Subcutaneous abdominal adipose tissue (tissue), 5 donors: ENCODE data around the gene GGCT.
"Not testable (repeated sequence)": the region's sequence is repeated elsewhere in the genome, so short reads cannot be mapped to it uniquely, and the experiment has no call there.

Experiments used
- H3K27ac ChIP-seq: one replicate; pipeline ENCODE4 v1.7.0; 2013; ENCODE audit warnings: low read depth, mild to moderate bottlenecking, inconsistent platforms, low read length, moderate library complexity
- H3K27me3 ChIP-seq, 5 donors: one replicate each; pipeline ENCODE4 v1.7.0; 2013; ENCODE audit warnings: low read length in 5 of 5, inconsistent platforms in 1 of 5; ENCODE audit not compliant: control insufficient read depth in 5 of 5, insufficient read depth in 4 of 5
- H3K36me3 ChIP-seq, 5 donors: one replicate each; pipeline ENCODE4 v1.7.0; 2013; ENCODE audit warnings: low read length in 5 of 5; ENCODE audit not compliant: control insufficient read depth in 5 of 5, insufficient read depth in 5 of 5
- H3K4me1 ChIP-seq, 5 donors: one replicate each; pipeline ENCODE4 v1.7.0; 2013; ENCODE audit warnings: low read length in 5 of 5, mild to moderate bottlenecking in 3 of 5, moderate library complexity in 1 of 5; ENCODE audit not compliant: control insufficient read depth in 5 of 5, insufficient read depth in 5 of 5
- H3K4me3 ChIP-seq, 5 donors: one replicate each; pipeline ENCODE4 v1.7.0; 2013; ENCODE audit warnings: low read length in 5 of 5, low read depth in 1 of 5
- H3K9ac ChIP-seq, 5 donors: one replicate each; pipeline ENCODE4 v1.7.0; 2013; ENCODE audit warnings: low read length in 5 of 5, mild to moderate bottlenecking in 4 of 5, moderate library complexity in 3 of 5
- H3K9me3 ChIP-seq, 5 donors: one replicate each; pipeline ENCODE4 v1.7.0; 2013; ENCODE audit warnings: low read length in 5 of 5; ENCODE audit not compliant: control insufficient read depth in 5 of 5
- donor health status: healthy.
- donor health status: healthy.
- donor health status: healthy.
- donor health status: healthy.
- donor health status: healthy.

GGCT gene

DNA sequence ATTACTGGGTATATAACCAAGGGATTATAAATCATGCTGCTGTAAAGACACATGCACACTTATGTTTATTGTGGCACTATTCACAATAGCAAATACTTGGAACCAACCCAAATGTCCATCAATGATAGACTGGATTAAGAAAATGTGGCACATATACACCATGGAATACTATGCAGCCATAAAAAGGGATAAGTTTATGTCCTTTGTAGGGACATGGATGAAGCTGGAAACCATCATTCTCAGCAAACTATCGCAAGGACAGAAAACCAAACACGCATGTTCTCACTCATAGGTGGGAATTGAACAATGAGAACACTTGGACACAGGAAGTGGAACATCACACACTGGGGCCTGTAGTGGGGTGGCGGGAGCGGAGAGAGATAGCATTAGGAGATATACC is 38.5 kb upstream of the GGCT start:
- peaks cover 3 to 22% (median 3%) of the 10 kb centered on the region in 5 donors for H3K36me3 ChIP-seq
- H3K4me3 ChIP-seq, H3K27me3 ChIP-seq, H3K27ac ChIP-seq, H3K4me1 ChIP-seq, H3K9me3 ChIP-seq, H3K9ac ChIP-seq: not testable (repeated sequence)

DNA sequence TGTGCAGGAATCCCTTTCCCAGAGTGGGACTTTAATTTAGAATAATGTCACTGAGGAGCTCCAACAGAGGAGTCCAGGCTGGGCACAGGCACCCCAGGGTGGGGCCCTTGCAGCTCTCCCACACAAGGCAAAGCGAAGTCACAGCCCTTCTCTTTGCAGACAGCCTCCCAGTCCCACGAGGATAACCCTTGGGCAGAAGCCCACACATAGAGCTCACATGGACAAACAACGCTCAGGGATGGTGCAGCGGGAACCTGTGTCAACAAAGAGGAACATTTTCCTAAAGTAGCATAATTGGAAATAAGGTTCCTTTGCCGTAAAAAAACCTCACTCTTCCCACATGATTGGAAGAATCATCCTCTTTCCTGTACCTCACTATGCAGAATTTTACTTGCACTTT is 29.3 kb upstream of the GGCT start:
- Histone ChIP-seq H3K27me3 (no peaks in the 10 kb centered on the region), H3K4me1 (peaks cover 0 to 9% (median 6%) of the 10 kb centered on the region in 5 donors), H3K36me3 (peaks cover 0 to 8% (median 4%) of the 10 kb centered on the region in 5 donors), H3K9ac (no peak overlapping the region), H3K4me3 (no peak overlapping the region), H3K27ac (no peak overlapping the region), H3K9me3 (no peaks in the 10 kb centered on the region)

DNA sequence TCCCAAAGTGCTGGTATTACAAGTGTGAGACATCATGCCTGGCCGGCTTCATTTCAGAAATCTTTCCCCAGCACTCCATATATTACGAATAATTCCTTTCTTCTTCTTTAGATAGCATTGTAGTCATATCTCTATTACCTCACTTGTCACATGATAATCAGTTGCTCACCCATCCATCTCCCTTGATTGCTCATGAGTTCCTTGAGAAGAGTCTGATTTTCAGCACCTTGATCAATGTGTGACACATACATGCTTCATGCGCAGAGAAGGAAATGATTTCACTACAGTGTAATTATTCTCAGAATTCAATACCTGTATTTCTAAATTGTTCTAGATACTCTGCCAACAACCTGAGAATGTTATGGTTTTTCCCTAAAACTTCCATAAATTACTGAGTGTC is 26.7 kb upstream of the GGCT start:
- Histone ChIP-seq H3K9me3 (no peaks in the 10 kb centered on the region), H3K36me3 (no peaks in the 10 kb centered on the region), H3K4me1 (peaks cover 0 to 9% (median 6%) of the 10 kb centered on the region in 5 donors), H3K4me3 (no peak overlapping the region), H3K9ac (no peak overlapping the region), H3K27me3 (no peaks in the 10 kb centered on the region), H3K27ac (no peak overlapping the region)

DNA sequence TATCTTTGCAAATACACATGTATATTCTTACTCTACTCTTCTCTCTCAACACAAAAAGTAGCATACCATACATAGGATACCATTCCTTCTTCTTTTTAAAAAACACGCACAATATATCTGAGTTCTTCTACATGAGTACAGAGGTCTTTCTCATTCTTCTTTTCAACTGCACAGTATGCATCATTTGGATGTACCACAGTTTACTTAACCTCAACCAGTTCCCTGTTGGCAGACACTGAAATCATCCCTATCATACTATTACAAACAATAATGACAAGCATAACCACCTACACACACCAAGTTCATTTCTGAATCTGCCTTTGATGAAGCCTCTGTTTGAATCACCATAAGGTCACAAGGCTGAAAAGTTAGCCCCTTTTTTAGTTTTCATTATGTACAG is 25.7 kb upstream of the GGCT start:
- Histone ChIP-seq H3K9me3 (no peaks in the 10 kb centered on the region), H3K4me1 (peaks cover 0 to 9% (median 6%) of the 10 kb centered on the region in 5 donors), H3K27me3 (no peaks in the 10 kb centered on the region), H3K4me3 (no peak overlapping the region), H3K36me3 (no peaks in the 10 kb centered on the region), H3K9ac (no peak overlapping the region), H3K27ac (no peak overlapping the region)

DNA sequence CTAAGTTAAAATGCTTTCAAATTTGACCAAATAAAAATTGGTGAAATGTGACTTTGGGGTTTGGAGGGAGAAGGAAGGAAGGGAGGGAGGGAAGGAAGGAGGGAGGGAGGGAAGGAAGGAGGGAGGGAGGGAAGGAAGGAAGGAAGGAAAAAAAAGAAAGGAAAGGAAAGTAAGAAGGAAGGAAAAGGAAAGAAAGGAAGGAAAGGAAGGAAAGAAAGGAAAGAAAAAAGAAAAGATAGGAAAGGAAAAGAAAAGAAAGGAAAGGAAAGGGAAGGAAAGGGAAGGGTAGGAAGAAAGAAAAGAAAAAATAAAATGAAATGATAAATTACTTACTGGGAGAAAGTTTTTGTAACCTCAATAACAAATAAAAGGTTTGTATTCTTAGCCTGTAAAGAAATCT is 24.1 kb upstream of the GGCT start:
- no peaks in the 10 kb centered on the region for H3K27me3 ChIP-seq
- H3K9ac ChIP-seq: no peak overlapping the region
- no peaks in the 10 kb centered on the region for H3K36me3 ChIP-seq
- H3K27ac ChIP-seq: no peak overlapping the region
- no peak overlapping the region for H3K4me3 ChIP-seq
- peaks cover 0 to 5% (median 3%) of the 10 kb centered on the region in 5 donors for H3K4me1 ChIP-seq
- H3K9me3 ChIP-seq: no peaks in the 10 kb centered on the region

DNA sequence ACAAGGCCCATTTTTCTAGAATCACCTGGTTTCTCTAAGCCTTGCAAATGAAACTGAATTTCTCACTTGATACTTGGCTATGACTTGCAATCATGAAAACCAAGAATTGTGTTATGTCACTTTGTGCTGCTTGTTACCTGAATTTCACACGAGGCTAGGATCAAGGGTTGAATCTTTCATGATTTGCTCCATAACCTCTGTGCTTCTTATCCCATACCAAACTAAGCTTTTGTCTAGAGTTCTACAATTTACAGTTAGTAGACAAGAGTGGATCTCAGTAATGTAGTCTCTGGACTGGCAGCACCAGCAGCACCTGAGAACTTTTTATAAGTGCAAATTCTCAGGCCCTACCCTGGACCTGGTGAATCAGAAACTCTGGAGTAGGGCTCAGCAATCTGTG is 22.7 kb upstream of the GGCT start:
- H3K36me3 ChIP-seq, H3K4me1 ChIP-seq, H3K27me3 ChIP-seq, H3K4me3 ChIP-seq, H3K9me3 ChIP-seq, H3K27ac ChIP-seq, H3K9ac ChIP-seq: not testable (repeated sequence)

DNA sequence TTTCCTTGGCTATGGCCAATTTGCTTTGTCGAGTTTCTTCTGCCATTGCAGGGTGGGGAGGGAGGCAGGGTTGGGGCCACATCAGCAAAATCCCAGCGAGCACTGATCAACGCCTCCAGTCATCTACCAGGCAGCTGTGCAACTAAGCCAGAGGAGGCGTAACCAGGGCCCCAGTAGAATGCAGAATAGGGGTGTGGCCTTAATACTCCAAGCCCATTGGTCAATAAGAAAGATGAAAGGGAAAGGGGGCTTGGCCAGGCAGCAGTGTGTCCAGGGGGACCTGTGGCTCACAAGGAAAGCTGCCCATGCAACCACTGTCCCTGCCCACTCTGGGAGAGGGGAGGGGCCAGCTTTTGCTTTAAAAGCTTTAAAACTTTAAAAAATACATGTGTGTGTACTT is 21.5 kb upstream of the GGCT start:
- Histone ChIP-seq H3K9ac (no peak overlapping the region), H3K27ac (no peak overlapping the region), H3K4me1 (peaks cover 3 to 10% (median 8%) of the 10 kb centered on the region in 5 donors), H3K27me3 (no peaks in the 10 kb centered on the region), H3K9me3 (no peaks in the 10 kb centered on the region), H3K4me3 (no peak overlapping the region), H3K36me3 (no peaks in the 10 kb centered on the region)

DNA sequence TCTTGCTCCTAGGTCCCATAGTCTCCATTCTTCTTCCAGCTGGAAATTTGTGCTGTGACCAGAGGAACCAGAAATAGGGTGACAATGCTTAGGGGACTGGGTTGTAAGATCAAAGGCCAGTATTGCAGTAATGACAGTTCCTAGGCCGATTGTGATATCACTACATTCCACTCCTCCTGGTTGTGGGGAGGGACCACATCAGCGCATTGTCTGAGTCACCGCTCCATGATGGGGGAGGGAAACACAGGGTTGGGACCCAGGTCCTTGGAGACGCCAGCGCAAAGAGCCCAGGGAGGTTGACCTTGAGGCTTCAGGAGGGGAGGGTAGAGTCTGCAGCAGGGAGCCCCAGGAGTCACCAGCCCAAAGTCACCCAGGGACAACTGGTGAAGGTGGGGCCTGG is 20.8 kb upstream of the GGCT start:
- Histone ChIP-seq H3K27ac (no peak overlapping the region), H3K27me3 (no peaks in the 10 kb centered on the region), H3K4me1 (peaks cover 3 to 18% (median 15%) of the 10 kb centered on the region in 5 donors), H3K9me3 (no peaks in the 10 kb centered on the region), H3K36me3 (no peaks in the 10 kb centered on the region), H3K4me3 (no peak overlapping the region), H3K9ac (no peak overlapping the region)

DNA sequence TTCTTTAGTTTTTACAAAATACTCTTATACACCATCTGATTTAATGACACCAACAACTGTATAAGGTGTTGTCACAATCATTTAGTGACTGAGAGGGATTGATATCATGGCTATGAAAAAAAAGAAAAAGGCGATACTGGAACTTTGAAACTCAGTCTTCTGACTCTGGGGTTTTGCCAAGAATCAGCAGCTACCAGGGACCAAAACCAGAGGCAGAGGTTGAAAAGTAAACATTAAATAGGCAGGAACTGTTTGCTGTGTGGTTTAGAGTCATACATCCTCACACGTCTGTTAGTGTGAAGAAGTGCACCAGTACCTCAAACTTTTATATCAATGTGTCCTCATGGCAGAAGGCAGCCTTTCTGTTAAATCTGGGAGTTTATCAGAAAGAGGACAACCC is 19.9 kb upstream of the GGCT start:
- H3K9ac ChIP-seq: no peak overlapping the region
- H3K4me1 ChIP-seq: peaks cover 3 to 19% (median 16%) of the 10 kb centered on the region in 5 donors
- no peaks in the 10 kb centered on the region for H3K36me3 ChIP-seq
- no peak overlapping the region for H3K4me3 ChIP-seq
- no peaks in the 10 kb centered on the region for H3K27me3 ChIP-seq
- H3K27ac ChIP-seq: no peak overlapping the region
- no peaks in the 10 kb centered on the region for H3K9me3 ChIP-seq

DNA sequence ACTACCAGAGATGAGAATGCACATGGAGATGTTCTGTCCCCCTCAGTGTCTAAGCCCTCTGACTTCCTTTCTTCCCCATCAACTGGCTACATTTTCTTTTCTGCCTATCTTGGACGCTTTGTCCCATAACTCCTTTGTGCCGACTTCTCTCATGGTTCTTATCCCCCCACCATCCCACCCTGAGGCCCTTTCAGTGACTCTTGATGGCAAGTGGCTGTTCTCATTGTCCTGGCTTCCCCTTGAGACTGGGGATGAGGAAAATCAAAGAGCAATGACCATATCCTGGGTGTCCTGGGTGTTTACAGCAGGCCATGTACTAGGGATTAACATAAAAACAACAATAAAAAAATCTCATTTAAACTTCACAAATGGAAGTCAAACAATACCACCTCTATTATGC is 18.8 kb upstream of the GGCT start:
- no peaks in the 10 kb centered on the region for H3K9me3 ChIP-seq
- H3K27me3 ChIP-seq: no peaks in the 10 kb centered on the region
- no peak overlapping the region for H3K27ac ChIP-seq

DNA sequence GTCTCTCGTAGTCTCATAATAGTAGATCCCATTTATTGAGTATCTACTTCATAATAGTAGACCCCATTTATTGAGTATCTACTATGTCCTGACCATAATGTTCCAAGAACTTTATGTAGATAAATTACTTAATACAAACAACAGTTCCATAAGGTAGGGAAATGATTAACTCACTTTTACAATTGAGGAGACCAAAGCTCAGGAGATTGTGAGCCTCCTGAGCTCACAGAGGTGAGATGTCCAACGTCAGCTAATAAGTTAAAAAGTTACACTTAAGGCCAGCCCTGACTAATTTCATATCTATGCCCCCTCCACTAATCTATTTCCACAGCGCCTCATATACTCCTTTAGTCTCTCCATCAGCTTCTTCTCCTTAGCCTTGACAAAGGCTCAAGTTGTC is 17.5 kb upstream of the GGCT start:
- H3K27ac ChIP-seq: peak overlapping the region; percentile 56
- no peaks in the 10 kb centered on the region for H3K36me3 ChIP-seq
- H3K4me3 ChIP-seq: no peak overlapping the region

More for the DNA sequence above, 18.8 kb upstream of the GGCT start:
- no peak overlapping the region for H3K9ac ChIP-seq
- H3K4me1 ChIP-seq: peaks cover 3 to 19% (median 16%) of the 10 kb centered on the region in 5 donors
- H3K36me3 ChIP-seq: no peaks in the 10 kb centered on the region
- no peak overlapping the region for H3K4me3 ChIP-seq

More for the DNA sequence above, 17.5 kb upstream of the GGCT start:
- Histone ChIP-seq H3K27me3 (no peaks in the 10 kb centered on the region), H3K9ac (no peak overlapping the region), H3K9me3 (no peaks in the 10 kb centered on the region), H3K4me1 (peaks cover 3 to 19% (median 16%) of the 10 kb centered on the region in 5 donors)
